Type B pancreatic cell (in vitro differentiated cells): ENCODE results near the gene RASAL2. TPM values are rescaled to one million over a fixed set of nuclear protein-coding genes. Genes with fewer than 3 reads are reported as not detected.
"Not testable (repeated sequence)": the region's sequence is repeated elsewhere in the genome, so short reads cannot be mapped to it uniquely, and the experiment has no call there.

Source experiments
- DNase-seq: peaks from one replicate; pipeline ENCODE4 v3.0.0; 2021; ENCODE audit warnings: mixed read lengths; ENCODE audit not compliant: unreplicated experiment; ENCODE audit errors: extremely low spot score
- H3K27ac Mint-ChIP-seq: 2 replicates; pipeline ENCODE4 v1.8.0; 2021; ENCODE audit warnings: mild to moderate bottlenecking, mixed read lengths
- H3K27me3 Mint-ChIP-seq: 2 replicates; pipeline ENCODE4 v1.8.0; 2021; ENCODE audit warnings: mixed read lengths
- H3K36me3 Mint-ChIP-seq: 2 replicates; pipeline ENCODE4 v1.8.0; 2021; ENCODE audit warnings: mixed read lengths
- H3K4me1 Mint-ChIP-seq: one replicate; pipeline ENCODE4 v1.8.0; 2021; ENCODE audit warnings: mixed read lengths; ENCODE audit not compliant: unreplicated experiment
- H3K4me3 Mint-ChIP-seq: 2 replicates; pipeline ENCODE4 v1.8.0; 2021; ENCODE audit warnings: mild to moderate bottlenecking, mixed read lengths
- H3K9me3 Mint-ChIP-seq: 2 replicates; pipeline ENCODE4 v1.8.0; 2021; ENCODE audit warnings: mixed read lengths
- CTCF ChIP-seq: fragments of 200-600 bp; sonication (generic); conservative IDR thresholded peaks from 2 replicates; pipeline ENCODE4 v1.5.0; 2021; ENCODE audit warnings: antibody characterized with exemption, mild to moderate bottlenecking
- total RNA-seq: library from RNA; stranded (reverse); gene quantifications from 2 replicates; pipeline ENCODE4 v1.2.1, GENCODE V29; 2021; ENCODE audit warnings: low replicate concordance

Gene RASAL2
- total RNA-seq, 1 donor from 2014 or later, result 21.8 TPM

- no peak for DNase-seq
- Mint-ChIP-seq H3K27me3 (no peaks in the 10 kb centered on the region), H3K4me3 (no peak overlapping the region), H3K9me3 (peaks cover 9% of the 10 kb centered on the region), H3K27ac (no peak overlapping the region), H3K4me1 (peaks cover 2% of the 10 kb centered on the region), H3K36me3 (peaks cover 11% of the 10 kb centered on the region)
- no peak for TF ChIP-seq CTCF
These were observed 255.9 kb downstream of the RASAL2 start for GRCh38 chr1:178349801-178350200.

DNA sequence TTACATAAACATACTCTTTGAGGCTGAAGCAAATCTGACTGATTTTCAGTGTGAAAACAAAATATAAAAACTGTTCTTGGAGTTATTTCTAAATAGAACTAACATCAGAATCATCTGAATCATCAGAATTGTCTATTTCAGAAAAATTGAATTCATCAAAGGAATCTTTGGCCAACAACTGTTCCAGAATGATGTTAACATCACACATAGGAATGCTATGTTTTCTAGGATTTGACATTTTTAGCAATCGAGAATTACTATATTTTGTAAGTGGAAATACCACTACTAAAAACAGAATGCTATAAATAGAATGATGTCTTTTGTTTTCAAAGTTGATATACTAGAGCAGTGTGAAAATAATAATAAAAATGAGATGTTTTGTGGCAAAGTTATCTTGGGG is 258.0 kb downstream of the RASAL2 start:
- H3K4me3 Mint-ChIP-seq, H3K27ac Mint-ChIP-seq, H3K4me1 Mint-ChIP-seq, DNase-seq, H3K27me3 Mint-ChIP-seq, H3K9me3 Mint-ChIP-seq: not testable (repeated sequence)
- H3K36me3 Mint-ChIP-seq, result peaks cover 11% of the 10 kb centered on the region

DNA sequence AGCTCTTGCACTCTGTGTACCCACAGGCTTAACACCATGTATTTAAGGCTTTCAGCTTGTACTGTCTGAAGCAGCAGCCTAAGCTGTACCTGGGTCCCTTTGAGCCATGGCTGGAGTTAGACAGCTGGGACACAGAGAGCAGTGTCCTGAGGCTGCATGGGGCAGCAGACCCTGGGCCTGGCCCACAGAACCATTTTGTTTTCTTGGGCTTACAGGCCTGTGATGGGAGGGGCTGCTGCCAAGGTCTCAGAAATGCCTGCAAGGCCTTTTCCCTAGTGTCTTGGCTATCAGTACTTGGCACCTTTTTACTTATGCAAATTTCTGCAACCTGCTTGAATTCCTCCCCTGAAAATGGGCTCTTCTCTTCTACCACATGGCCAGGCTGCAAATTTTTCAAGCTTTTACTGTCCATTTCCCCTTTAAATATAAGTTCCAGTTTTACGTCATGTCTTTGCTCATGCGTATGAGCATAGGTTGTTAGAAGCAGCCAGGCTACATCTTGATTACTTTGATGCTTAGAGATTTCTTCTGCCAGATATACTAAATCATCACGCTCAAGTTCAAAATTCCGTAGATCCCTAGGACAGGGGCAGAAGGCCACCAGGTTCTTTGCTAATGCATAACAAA is 259.0 kb downstream of the RASAL2 start:
- Mint-ChIP-seq H3K4me3 (no peak overlapping the region), H3K36me3 (peaks cover 11% of the 10 kb centered on the region), H3K27me3 (no peaks in the 10 kb centered on the region), H3K4me1 (no peaks in the 10 kb centered on the region), H3K27ac (no peak overlapping the region), H3K9me3 (peaks cover 9% of the 10 kb centered on the region)
- DNase-seq, result no peak
- no peak for TF ChIP-seq CTCF

DNA sequence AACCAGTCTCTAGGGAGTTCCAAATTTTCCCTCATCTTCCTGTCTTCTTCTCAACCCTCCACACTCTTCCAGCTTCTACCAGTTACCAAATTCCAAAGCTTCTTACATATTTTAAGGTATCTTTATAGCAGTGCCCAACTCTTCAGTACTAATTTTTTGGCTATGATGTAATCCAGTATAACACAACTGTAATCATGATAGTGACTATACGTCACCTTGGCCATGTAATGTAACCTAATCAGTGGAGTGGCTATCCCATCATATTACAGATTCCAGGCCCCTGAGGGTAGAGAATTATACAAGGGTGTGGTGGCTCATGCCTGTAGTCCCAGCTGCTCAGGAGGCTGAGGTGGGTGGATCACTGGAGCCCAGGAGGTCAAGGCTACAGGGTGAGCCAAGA is 259.6 kb downstream of the RASAL2 start:
- DNase-seq, result no peak
- no peak overlapping the region for H3K27ac Mint-ChIP-seq
- H3K36me3 Mint-ChIP-seq, result peaks cover 11% of the 10 kb centered on the region
- no peak overlapping the region for H3K4me3 Mint-ChIP-seq
- peaks cover 9% of the 10 kb centered on the region for H3K9me3 Mint-ChIP-seq
- TF ChIP-seq CTCF, result no peak
- H3K4me1 Mint-ChIP-seq, result no peaks in the 10 kb centered on the region
- no peaks in the 10 kb centered on the region for H3K27me3 Mint-ChIP-seq

DNA sequence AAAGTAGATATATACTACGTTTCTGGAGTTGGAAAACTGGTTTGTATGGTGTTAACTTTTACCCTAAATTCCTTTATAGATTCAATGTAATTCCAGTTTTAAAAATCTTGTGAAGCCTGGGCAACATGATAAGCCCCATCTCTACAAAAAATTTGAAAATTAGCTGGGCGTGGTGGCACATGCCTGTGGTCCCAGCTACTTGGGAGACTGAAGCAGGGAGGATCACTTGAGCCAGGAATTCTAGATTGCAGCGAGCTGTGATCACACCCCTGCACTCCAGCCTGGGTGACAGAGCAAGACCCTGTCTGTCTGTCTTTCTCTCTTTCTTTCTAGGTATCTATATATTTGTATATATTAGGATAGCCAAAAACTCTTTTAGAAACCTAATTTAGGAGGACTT is 260.9 kb downstream of the RASAL2 start:
- no peak for TF ChIP-seq CTCF
- no peaks in the 10 kb centered on the region for H3K4me1 Mint-ChIP-seq
- peaks cover 11% of the 10 kb centered on the region for H3K36me3 Mint-ChIP-seq
- H3K27me3 Mint-ChIP-seq, result no peaks in the 10 kb centered on the region
- no peak overlapping the region for H3K4me3 Mint-ChIP-seq
- H3K9me3 Mint-ChIP-seq, result peaks cover 9% of the 10 kb centered on the region
- no peak for DNase-seq
- no peak overlapping the region for H3K27ac Mint-ChIP-seq

DNA sequence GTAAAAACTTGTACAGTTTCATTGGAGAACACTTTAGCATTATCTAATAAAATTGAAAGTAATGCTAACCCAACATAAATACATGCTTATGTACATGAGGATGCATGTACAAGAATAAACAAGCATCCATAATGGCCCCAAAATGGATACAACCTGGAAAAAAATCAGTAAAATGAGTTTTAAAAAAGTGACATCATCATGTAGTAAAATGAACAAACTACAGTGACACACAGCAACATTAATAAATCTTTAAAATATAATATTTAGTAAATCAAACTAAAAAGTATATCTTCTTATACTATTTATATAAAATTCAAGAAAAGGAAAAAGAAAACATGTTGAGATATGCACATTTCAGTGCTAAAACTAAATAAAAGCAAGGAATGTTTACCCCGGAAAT is 262.4 kb downstream of the RASAL2 start:
- no peak for TF ChIP-seq CTCF
- Mint-ChIP-seq H3K4me3 (no peak overlapping the region), H3K27ac (no peak overlapping the region), H3K4me1 (peaks cover 3% of the 10 kb centered on the region), H3K36me3 (peaks cover 7% of the 10 kb centered on the region), H3K27me3 (no peaks in the 10 kb centered on the region), H3K9me3 (peaks cover 9% of the 10 kb centered on the region)
- DNase-seq, result no peak
